ENCODE results near the gene DCAF7.

DCAF7 gene

GRCh38 chr17:63634163-63634562, 83.9 kb downstream of the DCAF7 start:
- DNase-seq: no peak

GRCh38 chr17:63634816-63635215, 84.5 kb downstream of the DCAF7 start:
- DNase-seq: no peak

- DNase-seq: no peak
Observed at GRCh38 chr17:63635290-63635689, 85.0 kb downstream of the DCAF7 start.

GRCh38 chr17:63635787-63636186, 85.5 kb downstream of the DCAF7 start:
- DNase-seq: no peak

GRCh38 chr17:63639125-63639524, 88.8 kb downstream of the DCAF7 start:
- DNase-seq: no peak

GRCh38 chr17:63640038-63640437, 89.8 kb downstream of the DCAF7 start:
- no peak for DNase-seq

GRCh38 chr17:63641692-63642448, 91.6 kb downstream of the DCAF7 start:
- no peak for DNase-seq
